Stimulated activated memory B cell treated with anti-CD40 and anti-IgM and Interleukin-4, amounts not matched to agents 10 μg/mL and 1 μg/mL and 100 μg/mL, for 72 hours (primary cell): Measurements from ENCODE around the gene MYH7B.

Experiments
- ATAC-seq: fragments of 150-1000 bp; cut with Tn5 transposase; 2 replicates; pipeline ENCODE4 v1.10.0; 2021
- H3K27ac Mint-ChIP-seq: one replicate; pipeline ENCODE4 v1.8.0; 2022; ENCODE audit warnings: mild to moderate bottlenecking, mixed read lengths
- H3K27me3 Mint-ChIP-seq: one replicate; pipeline ENCODE4 v1.8.0; 2022; ENCODE audit warnings: mixed read lengths
- H3K36me3 Mint-ChIP-seq: one replicate; pipeline ENCODE4 v1.8.0; 2022; ENCODE audit warnings: mixed read lengths
- H3K4me1 Mint-ChIP-seq: one replicate; pipeline ENCODE4 v1.8.0; 2022; ENCODE audit warnings: mixed read lengths
- H3K4me3 Mint-ChIP-seq: one replicate; pipeline ENCODE4 v1.8.0; 2022; ENCODE audit warnings: mild to moderate bottlenecking, moderate library complexity, mixed read lengths
- H3K9me3 Mint-ChIP-seq: one replicate; pipeline ENCODE4 v1.8.0; 2022; ENCODE audit warnings: mixed read lengths

Gene MYH7B

DNA sequence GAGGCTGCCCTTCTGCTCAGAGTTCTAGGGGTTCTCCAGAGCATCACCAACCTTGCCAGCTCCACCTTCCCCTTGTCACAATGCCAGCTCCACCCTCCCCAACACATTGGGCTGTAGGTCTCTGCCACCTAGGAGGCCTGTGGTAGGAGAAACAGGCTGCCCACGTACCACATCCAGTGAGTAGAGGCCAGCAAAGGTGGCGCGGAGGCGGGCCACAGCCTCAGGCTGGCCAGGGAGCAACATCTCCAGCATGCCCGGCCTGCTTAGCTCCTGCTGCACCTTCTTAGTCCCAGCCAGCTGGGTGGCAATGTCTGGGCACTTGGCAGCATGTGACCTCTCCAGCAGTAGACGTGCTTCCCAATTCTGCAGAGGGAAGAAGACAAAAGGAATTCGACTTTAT lies 23.9 kb upstream of the MYH7B start:
- no peaks in the 10 kb centered on the region for H3K9me3 Mint-ChIP-seq
- H3K27me3 Mint-ChIP-seq: no peaks in the 10 kb centered on the region
- no peak for ATAC-seq
- H3K4me1 Mint-ChIP-seq: no peaks in the 10 kb centered on the region
- peaks cover 57% of the 10 kb centered on the region for H3K36me3 Mint-ChIP-seq
- H3K27ac Mint-ChIP-seq: no peak overlapping the region
- no peak overlapping the region for H3K4me3 Mint-ChIP-seq

DNA sequence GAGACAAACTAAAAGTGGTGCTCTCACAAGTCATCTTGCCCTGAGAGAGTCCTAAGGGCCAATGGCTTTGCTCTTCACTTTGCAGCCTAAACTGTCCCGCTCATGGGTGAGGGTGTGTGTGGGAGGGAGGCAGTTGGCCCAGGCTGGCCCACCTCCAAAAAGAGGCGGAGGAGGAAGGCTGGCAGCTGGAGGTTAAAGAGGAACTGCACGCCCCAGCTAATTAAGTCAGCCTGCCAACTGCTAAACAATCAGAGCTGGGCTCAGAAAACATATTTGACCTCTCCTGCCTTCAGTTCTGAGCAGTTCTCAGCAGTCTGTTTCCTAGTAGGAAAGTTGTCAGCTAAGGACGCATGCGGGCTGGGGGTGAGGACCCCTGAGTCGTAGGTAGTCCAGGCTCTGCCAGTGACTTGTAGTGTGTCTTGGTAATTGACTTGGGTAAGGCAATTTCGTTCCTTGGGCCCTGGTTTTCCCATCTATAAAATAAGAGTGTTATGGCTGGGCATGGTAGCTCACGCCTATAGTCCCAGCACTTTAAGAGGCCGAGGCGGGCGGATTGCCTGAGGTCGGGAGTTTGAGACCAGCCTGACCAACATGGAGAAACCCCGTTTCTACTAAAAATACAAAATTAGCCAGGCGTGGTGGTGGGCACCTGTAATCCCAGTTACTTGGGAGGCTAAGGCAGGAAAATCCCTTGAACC lies 17.1 kb upstream of the MYH7B start:
- ATAC-seq: no peak
- Mint-ChIP-seq H3K9me3 (no peaks in the 10 kb centered on the region), H3K27ac (no peak overlapping the region), H3K36me3 (peaks cover 42% of the 10 kb centered on the region), H3K4me3 (no peak overlapping the region), H3K27me3 (no peaks in the 10 kb centered on the region), H3K4me1 (no peaks in the 10 kb centered on the region)

DNA sequence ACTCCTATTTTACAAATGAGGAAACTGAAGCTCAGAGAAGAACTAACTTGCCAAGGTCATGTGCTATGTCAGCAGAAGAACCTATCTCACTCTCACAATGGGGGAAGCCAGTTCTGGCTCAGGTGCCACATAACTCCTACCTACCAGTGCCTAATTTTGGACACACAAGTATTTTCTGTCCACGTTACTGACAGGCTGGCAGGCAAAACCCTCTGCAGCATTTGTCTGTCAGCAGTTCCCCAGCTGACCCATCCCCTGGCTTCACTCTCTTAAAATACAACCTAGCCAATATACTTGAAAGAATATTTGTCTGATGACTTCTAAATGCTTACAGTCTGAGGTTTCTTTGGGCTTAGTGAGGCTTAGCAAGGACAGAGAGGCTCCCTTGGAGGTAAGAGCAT lies 15.6 kb upstream of the MYH7B start:
- no peak for ATAC-seq

DNA sequence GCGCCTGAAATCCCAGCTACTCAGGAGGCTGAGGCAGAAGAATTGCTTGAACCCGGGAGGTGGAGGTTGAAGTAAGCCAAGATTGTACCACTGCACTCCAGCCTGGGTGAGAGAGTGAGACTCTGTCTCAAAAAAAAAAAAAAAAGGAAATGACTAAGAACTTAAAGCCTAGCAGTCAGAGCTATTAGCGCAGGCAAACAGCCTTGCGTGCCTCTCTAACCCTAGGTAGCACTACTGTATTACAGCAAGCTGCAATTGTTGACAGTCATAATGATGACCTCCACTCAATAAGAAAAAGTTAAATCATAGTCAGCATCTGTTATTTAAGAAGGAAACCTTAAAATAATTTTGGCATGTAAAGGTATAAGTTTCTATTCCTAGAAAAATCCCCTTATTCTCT lies 14.4 kb upstream of the MYH7B start:
- Mint-ChIP-seq H3K36me3 (peaks cover 36% of the 10 kb centered on the region), H3K27ac (no peak overlapping the region), H3K9me3 (no peaks in the 10 kb centered on the region), H3K27me3 (no peaks in the 10 kb centered on the region), H3K4me1 (no peaks in the 10 kb centered on the region), H3K4me3 (no peak overlapping the region)
- ATAC-seq: no peak

More for the DNA sequence above, 15.6 kb upstream of the MYH7B start:
- Mint-ChIP-seq H3K4me3 (no peak overlapping the region), H3K36me3 (peaks cover 35% of the 10 kb centered on the region), H3K4me1 (no peaks in the 10 kb centered on the region), H3K27me3 (no peaks in the 10 kb centered on the region), H3K27ac (no peak overlapping the region), H3K9me3 (no peaks in the 10 kb centered on the region)

DNA sequence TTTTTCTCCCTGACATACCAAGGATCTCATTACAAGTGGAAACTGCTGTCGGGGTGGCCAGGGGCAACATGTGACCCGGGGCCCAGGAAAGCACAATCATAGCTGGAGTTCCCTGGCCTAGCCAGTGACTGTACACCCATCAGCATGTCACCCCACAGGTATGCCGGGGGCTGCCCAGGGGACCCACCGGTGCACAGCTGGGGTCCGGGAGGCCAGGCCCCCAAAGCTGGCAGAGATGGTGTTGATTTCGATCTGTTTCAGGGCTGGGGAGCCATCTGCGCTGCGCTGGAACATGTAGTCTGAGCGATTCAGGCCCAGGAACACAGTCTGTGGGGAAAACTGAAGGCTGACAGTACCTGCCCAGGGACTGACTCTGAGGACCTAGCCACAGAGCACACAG lies 13.4 kb upstream of the MYH7B start:
- H3K9me3 Mint-ChIP-seq: no peaks in the 10 kb centered on the region
- H3K4me3 Mint-ChIP-seq: no peak overlapping the region
- H3K27ac Mint-ChIP-seq: no peak overlapping the region
- H3K36me3 Mint-ChIP-seq: peaks cover 39% of the 10 kb centered on the region
- no peak for ATAC-seq
- no peaks in the 10 kb centered on the region for H3K4me1 Mint-ChIP-seq
- no peaks in the 10 kb centered on the region for H3K27me3 Mint-ChIP-seq

DNA sequence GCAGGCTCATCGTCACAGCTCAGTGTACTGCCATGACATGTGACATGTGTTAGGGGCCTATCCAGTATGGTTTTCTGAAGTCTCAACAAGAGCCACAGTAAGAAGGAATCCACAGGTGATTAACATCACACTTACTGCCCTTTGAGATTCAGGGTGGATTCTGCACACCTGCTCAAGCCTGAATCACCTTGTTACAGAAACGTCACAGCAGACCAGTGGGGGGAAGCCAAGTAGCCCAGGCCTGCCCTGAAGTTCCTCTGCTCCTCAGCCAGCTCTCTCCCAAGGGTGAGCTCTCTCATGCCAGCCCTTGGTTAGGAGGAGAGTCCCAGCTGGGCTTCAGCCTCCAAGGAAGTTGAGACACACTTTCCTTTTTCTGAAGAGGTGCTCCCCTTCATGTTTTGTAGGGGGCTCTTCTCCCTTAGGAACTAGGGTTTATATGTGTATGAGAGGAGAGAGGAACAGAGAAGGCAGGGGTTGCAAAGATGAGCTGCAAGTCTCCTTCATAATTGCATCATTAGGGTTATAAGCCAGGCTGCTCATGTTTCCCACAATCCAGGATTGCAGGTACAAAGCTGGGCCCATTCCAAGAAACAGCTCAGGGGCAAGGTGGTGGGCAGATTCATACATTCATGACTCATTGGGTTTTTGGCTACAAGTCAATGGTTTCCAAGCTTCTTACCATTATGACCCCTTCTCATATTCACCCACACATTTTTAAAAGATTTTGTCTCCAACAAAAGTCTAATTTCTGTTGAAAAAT lies 11.7 kb upstream of the MYH7B start:
- Mint-ChIP-seq H3K27ac (no peak overlapping the region), H3K4me3 (no peak overlapping the region), H3K27me3 (no peaks in the 10 kb centered on the region), H3K36me3 (peaks cover 27% of the 10 kb centered on the region), H3K4me1 (no peaks in the 10 kb centered on the region), H3K9me3 (no peaks in the 10 kb centered on the region)
- ATAC-seq: no peak

DNA sequence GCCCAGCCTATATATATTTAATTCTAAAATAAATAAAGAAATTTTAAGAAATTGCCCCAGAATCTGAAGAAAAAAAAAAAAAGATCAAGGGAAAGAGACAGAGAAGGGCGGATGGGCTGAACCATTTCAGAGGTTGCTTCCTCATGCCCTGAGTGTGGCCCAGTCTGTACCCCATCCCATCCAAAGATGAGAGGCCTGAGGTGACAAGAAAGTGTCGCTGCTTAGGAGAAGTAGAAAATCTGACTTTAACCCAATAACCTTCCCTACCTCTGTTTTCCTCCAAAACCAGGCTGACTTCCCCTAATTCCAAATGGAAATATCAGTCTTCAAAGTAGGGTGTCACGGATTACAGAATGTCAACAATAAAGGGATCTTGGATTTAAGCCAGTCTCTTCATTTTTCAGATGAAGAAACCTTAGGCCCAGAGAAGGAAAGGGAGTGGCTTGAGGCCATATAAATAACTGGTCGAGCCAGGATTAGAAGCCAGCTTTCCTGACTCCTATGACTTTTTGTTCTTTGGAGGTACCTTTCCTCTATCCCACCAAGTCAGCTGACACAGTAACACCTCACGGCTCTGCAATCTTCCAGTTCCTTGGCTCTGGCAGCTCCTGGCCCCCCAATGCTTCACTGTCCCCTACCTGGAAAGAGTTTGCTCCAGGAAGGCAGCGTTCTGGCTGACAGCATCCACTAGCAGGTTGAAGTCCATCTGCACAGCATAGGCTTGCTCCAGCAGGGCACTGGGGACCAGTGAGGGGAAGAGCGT lies 10.2 kb upstream of the MYH7B start:
- H3K9me3 Mint-ChIP-seq: no peaks in the 10 kb centered on the region
- no peaks in the 10 kb centered on the region for H3K27me3 Mint-ChIP-seq
- H3K4me3 Mint-ChIP-seq: no peak overlapping the region
- ATAC-seq: no peak
- peaks cover 42% of the 10 kb centered on the region for H3K36me3 Mint-ChIP-seq
- no peak overlapping the region for H3K27ac Mint-ChIP-seq
- H3K4me1 Mint-ChIP-seq: no peaks in the 10 kb centered on the region

DNA sequence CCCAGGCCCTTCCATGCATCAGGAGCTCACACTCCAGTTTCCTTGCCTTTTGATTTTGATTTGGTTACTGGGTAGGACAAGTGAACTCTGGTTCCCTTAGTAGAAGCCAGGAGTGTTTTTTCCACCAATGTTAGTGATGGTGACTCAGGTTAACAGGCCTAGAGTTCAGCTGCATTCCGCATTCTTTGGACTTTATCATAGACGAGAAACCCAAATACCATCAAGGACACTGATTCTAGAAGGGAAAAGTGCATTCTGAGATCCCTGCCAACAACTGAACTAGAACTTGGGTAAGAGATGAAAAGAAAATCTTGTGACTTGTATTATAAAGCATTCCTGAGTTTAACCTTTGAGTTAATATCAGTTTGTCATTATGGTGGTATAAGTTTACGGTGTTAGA lies 9.0 kb upstream of the MYH7B start:
- no peak for ATAC-seq
- Mint-ChIP-seq H3K4me3 (no peak overlapping the region), H3K36me3 (peaks cover 39% of the 10 kb centered on the region), H3K27ac (no peak overlapping the region), H3K4me1 (peaks cover 2% of the 10 kb centered on the region), H3K9me3 (no peaks in the 10 kb centered on the region), H3K27me3 (no peaks in the 10 kb centered on the region)

DNA sequence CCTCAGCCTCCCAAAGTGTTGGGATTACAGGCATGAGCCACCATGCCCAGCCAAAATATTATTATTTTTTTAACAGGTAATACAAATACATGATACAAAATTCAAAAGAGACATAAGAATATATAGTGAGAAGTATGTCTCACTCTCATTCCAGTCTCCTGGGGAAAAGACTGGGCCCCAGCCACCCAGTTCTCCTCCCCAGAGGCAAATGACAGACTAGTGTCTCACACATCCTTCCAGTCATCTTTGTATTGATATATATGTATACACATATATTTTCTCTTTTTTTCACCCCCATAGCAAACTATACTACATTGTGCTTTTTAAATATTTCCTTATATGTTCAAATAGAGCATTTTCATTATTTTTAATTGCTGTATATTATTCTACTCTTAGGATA lies 8.3 kb upstream of the MYH7B start:
- Mint-ChIP-seq H3K27ac (no peak overlapping the region), H3K36me3 (peaks cover 32% of the 10 kb centered on the region), H3K27me3 (no peaks in the 10 kb centered on the region), H3K4me3 (no peak overlapping the region), H3K4me1 (peaks cover 6% of the 10 kb centered on the region), H3K9me3 (no peaks in the 10 kb centered on the region)
- ATAC-seq: no peak

DNA sequence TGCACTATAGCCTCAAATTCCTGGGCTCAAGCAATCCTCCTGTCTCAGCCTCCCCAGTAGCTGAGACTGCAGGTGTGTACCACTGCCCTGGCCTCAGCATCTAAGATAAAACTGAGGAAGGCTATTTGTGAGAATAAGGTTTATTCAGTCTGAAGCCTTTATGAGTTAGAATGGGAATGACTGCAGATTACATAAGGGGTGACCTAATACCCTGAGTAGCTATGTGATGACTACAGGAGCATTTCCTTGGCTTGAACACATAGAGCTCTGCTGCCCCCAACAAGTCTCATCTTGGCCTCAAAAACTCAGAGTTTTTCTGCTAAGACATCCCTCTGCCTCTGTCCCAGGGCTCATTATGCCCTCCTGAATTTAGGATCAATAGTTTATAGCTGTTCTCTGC lies 7.6 kb upstream of the MYH7B start:
- Mint-ChIP-seq H3K4me3 (no peak overlapping the region), H3K9me3 (no peaks in the 10 kb centered on the region), H3K27me3 (no peaks in the 10 kb centered on the region), H3K36me3 (peaks cover 28% of the 10 kb centered on the region), H3K4me1 (peaks cover 6% of the 10 kb centered on the region), H3K27ac (no peak overlapping the region)
- ATAC-seq: no peak

DNA sequence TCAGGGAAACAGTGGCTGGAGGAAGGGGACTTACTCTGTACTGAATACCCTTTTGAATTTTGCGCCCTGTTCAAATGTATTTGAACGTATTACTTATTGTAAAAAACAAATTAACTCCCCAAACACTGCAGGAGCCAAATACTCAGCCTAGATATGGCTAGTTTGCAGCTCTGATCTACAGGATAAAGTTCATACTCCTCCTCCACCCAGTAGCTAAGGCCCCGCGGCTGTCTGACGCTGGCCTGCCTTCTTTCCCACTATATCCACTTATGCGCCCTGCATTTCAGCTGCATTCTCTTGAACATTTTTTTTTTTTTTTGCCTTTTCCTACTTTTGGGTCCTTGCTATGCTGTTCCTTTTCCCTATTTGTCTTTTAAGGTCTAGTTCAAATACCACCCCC lies 6.5 kb upstream of the MYH7B start:
- H3K4me3 Mint-ChIP-seq: no peak overlapping the region

DNA sequence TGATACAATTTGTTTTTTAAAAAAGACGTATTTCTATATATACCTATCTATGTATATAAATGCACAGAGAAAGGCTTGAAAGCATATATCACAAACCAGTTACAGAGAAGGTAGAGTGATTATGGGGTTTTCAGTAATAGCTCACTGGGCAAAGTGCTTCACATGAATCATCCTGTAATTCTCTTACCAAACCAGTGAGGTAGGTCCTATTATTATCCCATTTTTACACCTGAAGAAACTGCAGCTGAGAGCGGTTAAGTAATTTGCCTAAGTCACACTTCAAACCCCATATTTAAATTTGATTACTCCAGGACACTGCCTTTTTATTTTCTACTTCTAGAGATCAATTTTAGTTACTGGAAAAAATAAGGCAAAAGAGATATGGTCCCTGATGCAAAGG lies 4.4 kb upstream of the MYH7B start:
- no peak for ATAC-seq
- no peak overlapping the region for H3K27ac Mint-ChIP-seq
- no peak overlapping the region for H3K4me3 Mint-ChIP-seq
- H3K27me3 Mint-ChIP-seq: no peaks in the 10 kb centered on the region
- peaks cover 17% of the 10 kb centered on the region for H3K36me3 Mint-ChIP-seq
- no peaks in the 10 kb centered on the region for H3K9me3 Mint-ChIP-seq
- peaks cover 22% of the 10 kb centered on the region for H3K4me1 Mint-ChIP-seq

More for the DNA sequence above, 6.5 kb upstream of the MYH7B start:
- H3K36me3 Mint-ChIP-seq: peaks cover 22% of the 10 kb centered on the region
- no peak for ATAC-seq
- no peaks in the 10 kb centered on the region for H3K9me3 Mint-ChIP-seq
- H3K27ac Mint-ChIP-seq: no peak overlapping the region
- H3K27me3 Mint-ChIP-seq: no peaks in the 10 kb centered on the region
- peaks cover 6% of the 10 kb centered on the region for H3K4me1 Mint-ChIP-seq

DNA sequence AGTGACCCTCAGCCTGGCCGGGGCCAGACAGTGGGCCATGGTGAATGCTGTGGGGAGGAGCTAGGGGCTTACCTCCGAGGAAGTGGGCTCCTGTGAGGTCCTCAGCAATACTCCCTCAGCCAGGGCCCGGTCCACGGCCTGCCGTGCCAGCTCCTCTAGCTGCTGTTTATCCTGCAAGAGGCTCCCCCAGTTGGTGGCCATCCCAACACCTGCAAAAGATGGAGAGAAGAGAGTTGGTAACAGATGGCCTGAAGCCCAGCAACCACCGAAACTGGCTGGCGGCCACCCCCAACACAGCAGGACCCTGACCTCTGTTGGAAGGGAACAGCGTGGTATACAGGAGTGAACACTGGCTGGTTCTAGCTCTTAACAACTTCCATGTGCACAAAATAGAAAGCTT lies 4.0 kb upstream of the MYH7B start:
- Mint-ChIP-seq H3K27me3 (no peaks in the 10 kb centered on the region), H3K4me1 (peaks cover 26% of the 10 kb centered on the region), H3K27ac (no peak overlapping the region), H3K36me3 (peaks cover 15% of the 10 kb centered on the region), H3K9me3 (no peaks in the 10 kb centered on the region), H3K4me3 (no peak overlapping the region)
- ATAC-seq: no peak

DNA sequence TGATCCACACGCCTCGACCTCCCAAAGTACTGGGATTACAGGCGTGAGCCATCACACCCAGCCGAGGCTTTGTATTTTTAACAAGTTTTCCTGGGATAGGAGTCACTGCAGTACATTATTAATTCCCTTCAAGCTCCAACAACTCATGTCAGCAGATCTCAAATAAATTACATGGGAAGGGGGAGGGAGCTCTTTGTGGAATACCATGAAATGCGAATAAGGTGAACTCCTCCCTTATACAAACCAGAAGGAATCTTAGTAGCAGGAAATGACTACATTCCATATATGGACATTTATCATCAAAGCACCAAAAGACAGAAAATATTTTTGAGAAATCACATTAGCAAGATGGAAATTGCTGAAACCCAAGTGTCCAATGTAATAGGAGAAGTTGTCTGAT lies 3.0 kb upstream of the MYH7B start:
- Mint-ChIP-seq H3K36me3 (peaks cover 15% of the 10 kb centered on the region), H3K4me1 (peaks cover 26% of the 10 kb centered on the region), H3K9me3 (peaks cover 3% of the 10 kb centered on the region), H3K27me3 (no peaks in the 10 kb centered on the region), H3K4me3 (no peak overlapping the region), H3K27ac (no peak overlapping the region)
- no peak for ATAC-seq

DNA sequence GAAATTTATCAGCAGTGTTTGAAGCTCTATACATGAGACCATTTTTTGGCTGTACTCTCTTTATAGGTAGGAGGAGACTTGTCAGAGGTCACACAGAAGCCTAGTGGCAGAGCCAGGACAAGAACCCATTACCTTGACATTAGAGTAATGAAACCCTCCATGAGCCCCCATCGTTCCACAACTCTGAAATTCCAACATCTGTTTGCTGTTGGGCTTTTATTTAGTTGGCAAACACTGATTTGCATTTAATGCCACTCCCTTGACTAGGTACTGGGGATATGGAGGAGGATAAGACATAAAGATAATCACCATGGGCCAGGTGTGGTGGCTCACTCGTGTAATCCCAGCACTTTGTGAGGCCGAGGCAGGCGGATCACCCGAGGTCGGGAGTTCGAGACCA lies 1.7 kb upstream of the MYH7B start:
- Mint-ChIP-seq H3K9me3 (peaks cover 3% of the 10 kb centered on the region), H3K27me3 (no peaks in the 10 kb centered on the region), H3K4me3 (no peak overlapping the region), H3K4me1 (peaks cover 26% of the 10 kb centered on the region), H3K27ac (no peak overlapping the region), H3K36me3 (peaks cover 15% of the 10 kb centered on the region)
- ATAC-seq: no peak

DNA sequence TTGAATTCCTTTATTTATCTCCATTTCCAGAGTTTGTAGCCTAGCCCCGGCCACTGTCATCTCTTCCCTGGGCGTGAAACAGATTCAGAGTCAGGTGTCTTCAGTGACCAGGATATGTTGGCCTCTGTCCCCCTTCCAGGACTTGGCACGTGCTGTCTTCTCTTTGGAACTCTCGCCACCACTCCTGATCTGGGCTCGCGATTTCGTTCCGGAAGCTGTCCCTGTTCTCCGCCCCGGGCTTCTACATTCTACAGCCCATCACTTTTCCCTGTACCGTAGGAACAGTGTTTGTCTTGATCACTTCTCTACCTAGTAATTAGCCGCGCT lies 801 bp upstream of the MYH7B start:
- Mint-ChIP-seq H3K36me3 (peaks cover 6% of the 10 kb centered on the region), H3K27me3 (no peaks in the 10 kb centered on the region), H3K4me1 (peaks cover 26% of the 10 kb centered on the region), H3K4me3 (peak overlapping the region; percentile 86), H3K27ac (peak overlapping the region; percentile 90), H3K9me3 (peaks cover 3% of the 10 kb centered on the region)
- no peak for ATAC-seq
